ENCODE data around the gene KRT17.
A peak's percentile ranks its signal among the peaks of the same experiment; 100 is the strongest.
"Not testable (repeated sequence)": the region's sequence is repeated elsewhere in the genome, so short reads cannot be mapped to it uniquely, and the experiment has no call there.

The KRT17 gene

GRCh38 chr17:41580687-41581365 lies 43.5 kb downstream of the KRT17 start:
- peaks cover 3% of the 10 kb centered on the region for H3K4me1 ChIP-seq (ENCODE audit: control insufficient read depth, insufficient read depth, low read length)
- H3K27me3 ChIP-seq (ENCODE audit: control insufficient read depth, insufficient read depth, low read length), result peaks cover 67% of the 10 kb centered on the region
- no peak overlapping the region for H3K9ac ChIP-seq (ENCODE audit: low read depth, low read length)
- H3K4me2 ChIP-seq (ENCODE audit: low read length), result no peak overlapping the region
- H3K9me3 ChIP-seq (replicated peaks; ENCODE audit: low read length), result no peaks in the 10 kb centered on the region
- H3K36me3 ChIP-seq (ENCODE audit: insufficient read depth, low read length), result no peaks in the 10 kb centered on the region
- no peak overlapping the region for H3K4me3 ChIP-seq (ENCODE audit: low read length)

DNA sequence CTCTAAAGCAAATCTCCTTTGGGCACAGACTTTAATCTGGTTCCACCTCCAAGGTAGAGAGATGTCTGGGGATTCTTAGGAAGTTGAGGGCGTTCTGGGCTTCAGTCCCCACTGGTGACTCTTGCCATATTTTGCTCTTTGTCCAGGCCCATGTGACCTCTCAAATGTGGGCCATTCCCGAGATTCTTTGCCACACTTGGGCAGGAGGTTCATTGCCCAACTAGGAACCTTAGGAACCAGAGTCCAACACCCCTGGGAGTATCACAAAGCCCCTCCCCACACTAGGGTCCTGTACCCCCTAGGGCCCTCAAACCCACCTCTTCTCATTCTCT lies 44.2 kb downstream of the KRT17 start:
- Histone ChIP-seq H3K4me3 (ENCODE audit: low read length) (no peak overlapping the region), H3K27me3 (ENCODE audit: control insufficient read depth, insufficient read depth, low read length) (peaks cover 66% of the 10 kb centered on the region), H3K4me2 (ENCODE audit: low read length) (no peak overlapping the region), H3K9me3 (replicated peaks; ENCODE audit: low read length) (no peaks in the 10 kb centered on the region), H3K9ac (ENCODE audit: low read depth, low read length) (no peak overlapping the region), H3K4me1 (ENCODE audit: control insufficient read depth, insufficient read depth, low read length) (peaks cover 3% of the 10 kb centered on the region), H3K36me3 (ENCODE audit: insufficient read depth, low read length) (no peaks in the 10 kb centered on the region)

GRCh38 chr17:41579484-41580243 lies 44.7 kb downstream of the KRT17 start:
- H3K9me3 ChIP-seq (replicated peaks; ENCODE audit: low read length), result no peaks in the 10 kb centered on the region
- peaks cover 3% of the 10 kb centered on the region for H3K4me1 ChIP-seq (ENCODE audit: control insufficient read depth, insufficient read depth, low read length)
- no peak overlapping the region for H3K4me3 ChIP-seq (ENCODE audit: low read length)
- no peak overlapping the region for H3K9ac ChIP-seq (ENCODE audit: low read depth, low read length)
- no peaks in the 10 kb centered on the region for H3K36me3 ChIP-seq (ENCODE audit: insufficient read depth, low read length)
- peaks cover 65% of the 10 kb centered on the region for H3K27me3 ChIP-seq (ENCODE audit: control insufficient read depth, insufficient read depth, low read length)
- peak overlapping the region; percentile 27 for H3K4me2 ChIP-seq (ENCODE audit: low read length)

DNA sequence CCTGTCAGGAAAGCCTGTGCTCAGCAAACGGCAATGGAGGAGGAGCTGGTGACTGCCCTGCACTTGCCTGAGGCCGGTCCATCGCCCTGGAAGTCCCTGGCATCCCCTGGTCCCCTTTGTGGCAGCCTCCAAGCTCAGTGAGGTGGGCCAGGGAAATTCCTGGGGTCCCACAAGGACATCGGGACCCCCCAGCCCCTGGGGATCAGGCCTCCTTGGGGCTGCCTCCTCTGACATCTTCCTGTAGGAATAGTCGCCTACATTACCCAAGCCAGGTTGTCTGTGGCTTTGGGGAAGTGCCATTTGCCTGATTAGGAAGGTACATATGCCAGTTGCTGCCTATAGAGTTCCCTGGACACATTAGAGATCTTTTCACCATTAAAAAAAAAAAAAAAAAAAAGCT lies 45.4 kb downstream of the KRT17 start:
- Histone ChIP-seq H3K4me1 (ENCODE audit: control insufficient read depth, insufficient read depth, low read length) (peaks cover 3% of the 10 kb centered on the region), H3K27me3 (ENCODE audit: control insufficient read depth, insufficient read depth, low read length) (peaks cover 60% of the 10 kb centered on the region), H3K36me3 (ENCODE audit: insufficient read depth, low read length) (no peaks in the 10 kb centered on the region), H3K4me3 (ENCODE audit: low read length) (no peak overlapping the region), H3K9ac (ENCODE audit: low read depth, low read length) (no peak overlapping the region), H3K9me3 (replicated peaks; ENCODE audit: low read length) (no peaks in the 10 kb centered on the region), H3K4me2 (ENCODE audit: low read length) (no peak overlapping the region)

- no peak overlapping the region for H3K9ac ChIP-seq (ENCODE audit: low read depth, low read length)
- no peak overlapping the region for H3K4me2 ChIP-seq (ENCODE audit: low read length)
- H3K36me3 ChIP-seq (ENCODE audit: insufficient read depth, low read length), result no peaks in the 10 kb centered on the region
- H3K4me1 ChIP-seq (ENCODE audit: control insufficient read depth, insufficient read depth, low read length), result peaks cover 3% of the 10 kb centered on the region
- H3K9me3 ChIP-seq (replicated peaks; ENCODE audit: low read length), result no peaks in the 10 kb centered on the region
- peaks cover 59% of the 10 kb centered on the region for H3K27me3 ChIP-seq (ENCODE audit: control insufficient read depth, insufficient read depth, low read length)
- H3K4me3 ChIP-seq (ENCODE audit: low read length), result no peak overlapping the region
Measured at GRCh38 chr17:41578538-41578937, 45.8 kb downstream of the KRT17 start.

DNA sequence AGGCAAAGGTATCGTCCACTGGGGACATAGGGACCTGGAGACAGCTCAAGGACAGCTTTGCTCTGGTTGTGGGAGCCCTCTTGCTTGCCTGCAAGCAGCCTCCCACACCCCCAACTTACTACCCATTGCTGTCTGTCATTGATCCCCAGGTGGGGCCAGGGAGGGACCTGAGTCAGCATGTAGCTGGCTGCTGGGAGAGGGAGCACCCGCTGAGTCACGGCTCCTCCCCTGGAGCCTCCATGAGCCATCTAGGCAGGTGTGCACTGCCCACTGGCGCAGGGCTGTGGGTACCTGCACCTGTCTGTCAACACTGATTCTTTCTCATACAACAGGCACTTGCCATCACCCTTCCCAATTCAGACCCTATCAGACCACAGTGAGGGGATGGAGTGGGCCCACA lies 47.6 kb downstream of the KRT17 start:
- not testable (repeated sequence) for H3K9me3 ChIP-seq (replicated peaks; ENCODE audit: low read length); H3K36me3 ChIP-seq (ENCODE audit: insufficient read depth, low read length); H3K4me2 ChIP-seq (ENCODE audit: low read length); H3K4me3 ChIP-seq (ENCODE audit: low read length); H3K9ac ChIP-seq (ENCODE audit: low read depth, low read length); H3K4me1 ChIP-seq (ENCODE audit: control insufficient read depth, insufficient read depth, low read length)
- peaks cover 67% of the 10 kb centered on the region for H3K27me3 ChIP-seq (ENCODE audit: control insufficient read depth, insufficient read depth, low read length)

DNA sequence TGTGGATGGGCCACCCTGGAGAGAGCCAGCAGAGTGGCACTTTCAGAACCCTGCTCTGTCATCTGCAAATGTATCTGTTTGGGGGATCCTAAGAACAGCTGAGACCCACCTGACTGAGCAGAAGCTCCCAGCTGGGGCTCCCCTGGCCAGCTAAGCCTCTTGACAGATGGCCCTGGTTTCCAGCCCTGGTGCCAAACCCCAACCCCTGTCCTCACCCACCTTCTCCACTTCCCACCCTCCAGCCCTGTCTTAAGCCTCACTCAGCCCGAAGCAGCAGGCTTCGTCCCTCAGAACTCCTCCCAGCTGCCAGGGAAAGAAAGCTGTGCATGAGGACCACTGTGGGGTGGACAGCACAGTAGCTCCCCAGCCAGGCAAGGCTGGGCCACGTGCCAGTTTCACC lies 49.0 kb downstream of the KRT17 start:
- no peaks in the 10 kb centered on the region for H3K9me3 ChIP-seq (replicated peaks; ENCODE audit: low read length)
- H3K9ac ChIP-seq (ENCODE audit: low read depth, low read length), result no peak overlapping the region
- no peak overlapping the region for H3K4me2 ChIP-seq (ENCODE audit: low read length)
- no peak overlapping the region for H3K4me3 ChIP-seq (ENCODE audit: low read length)
- H3K36me3 ChIP-seq (ENCODE audit: insufficient read depth, low read length), result no peaks in the 10 kb centered on the region
- peaks cover 65% of the 10 kb centered on the region for H3K27me3 ChIP-seq (ENCODE audit: control insufficient read depth, insufficient read depth, low read length)
- H3K4me1 ChIP-seq (ENCODE audit: control insufficient read depth, insufficient read depth, low read length), result peaks cover 3% of the 10 kb centered on the region

DNA sequence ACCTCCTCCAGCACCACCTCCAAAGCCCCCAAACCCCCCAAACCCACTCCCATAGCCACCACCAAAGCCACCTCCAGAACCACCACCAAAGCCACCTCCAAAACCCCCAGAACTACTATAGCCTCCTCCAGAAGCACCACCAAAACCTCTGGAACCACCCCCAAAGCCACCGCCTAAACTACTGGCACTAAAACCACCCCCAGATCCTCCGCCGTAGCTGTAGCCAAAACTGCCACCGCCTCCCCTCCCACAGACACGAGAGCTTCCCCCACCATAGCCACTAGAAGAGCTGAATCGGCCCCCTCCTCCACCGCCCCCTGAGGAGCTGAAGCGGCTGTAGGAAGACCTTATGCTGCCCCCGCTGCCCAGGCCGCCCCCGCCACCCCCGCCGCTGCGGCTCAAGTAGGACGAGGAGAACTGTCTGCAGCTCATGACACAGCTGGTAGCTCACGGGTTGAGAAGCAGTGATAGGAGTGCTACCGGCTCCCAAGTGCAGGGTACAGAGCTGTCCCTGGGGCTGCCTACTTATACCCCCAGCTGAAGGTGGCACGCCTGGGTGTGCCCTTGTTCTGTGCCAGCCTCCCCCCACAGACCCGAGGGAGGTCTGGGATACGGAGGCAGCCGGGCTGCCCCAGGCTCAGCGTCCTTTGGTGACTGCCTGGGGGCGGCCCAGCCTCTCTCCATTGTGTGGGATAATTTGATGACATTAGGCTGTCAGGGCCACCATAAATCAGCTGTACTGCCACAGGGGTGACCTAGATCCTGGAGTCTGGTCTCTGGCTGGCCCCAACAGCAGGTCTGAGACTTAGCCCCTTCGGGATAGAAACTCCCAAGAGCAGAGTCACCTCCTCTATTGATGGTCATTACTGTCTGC lies 52.6 kb downstream of the KRT17 start, which contains the start of gene KRT9:
KRT9 (minus strand) TSS at position 499 of the 874 bp plus-strand sequence; CDS start at position 432, 67 bp downstream.
- H3K4me1 ChIP-seq (ENCODE audit: control insufficient read depth, insufficient read depth, low read length), result no peaks in the 10 kb centered on the region
- no peaks in the 10 kb centered on the region for H3K9me3 ChIP-seq (replicated peaks; ENCODE audit: low read length)
- no peak within 1 kb of the TSS for H3K4me2 ChIP-seq (ENCODE audit: low read length)
- H3K36me3 ChIP-seq (ENCODE audit: insufficient read depth, low read length), result no peaks in the 10 kb centered on the region
- peaks cover 77% of the 10 kb centered on the region for H3K27me3 ChIP-seq (ENCODE audit: control insufficient read depth, insufficient read depth, low read length)
- no peak within 1 kb of the TSS for H3K4me3 ChIP-seq (ENCODE audit: low read length)
- no peak within 1 kb of the TSS for H3K9ac ChIP-seq (ENCODE audit: low read depth, low read length)
